Activated T-cell treated with anti-CD3 and anti-CD28 coated beads for 1 hour (primary cell): ENCODE measurements around the gene FOXQ1.
"Not testable (repeated sequence)": the region's sequence is repeated elsewhere in the genome, so short reads cannot be mapped to it uniquely, and the experiment has no call there.

ENCODE experiments used
- DNase-seq: peaks from one replicate; pipeline ENCODE4 v3.0.0-alpha.2; 2020; ENCODE audit warnings: low read depth

The FOXQ1 gene

DNA sequence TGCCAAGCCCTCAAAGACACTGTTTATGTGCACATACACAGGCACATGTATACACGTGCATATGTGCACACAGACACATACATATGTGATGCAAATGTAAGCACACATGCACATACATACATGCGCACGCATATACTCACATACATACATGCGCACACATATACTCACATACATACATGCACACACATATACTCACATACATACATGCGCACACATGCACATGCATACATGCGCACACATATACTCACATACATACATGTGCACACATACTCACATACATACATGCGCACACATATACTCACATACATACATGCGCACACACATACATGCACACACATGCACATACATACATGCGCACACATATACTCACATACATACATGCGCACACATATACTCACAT, 20.5 kb upstream of the FOXQ1 start:
- no peak for DNase-seq

- DNase-seq = no peak
Measured at GRCh38 chr6:1295420-1295819, 16.5 kb upstream of the FOXQ1 start.

GRCh38 chr6:1296079-1296478, 15.8 kb upstream of the FOXQ1 start:
- DNase-seq = no peak

- no peak for DNase-seq
Measured at GRCh38 chr6:1296542-1296941, 15.4 kb upstream of the FOXQ1 start.

DNA sequence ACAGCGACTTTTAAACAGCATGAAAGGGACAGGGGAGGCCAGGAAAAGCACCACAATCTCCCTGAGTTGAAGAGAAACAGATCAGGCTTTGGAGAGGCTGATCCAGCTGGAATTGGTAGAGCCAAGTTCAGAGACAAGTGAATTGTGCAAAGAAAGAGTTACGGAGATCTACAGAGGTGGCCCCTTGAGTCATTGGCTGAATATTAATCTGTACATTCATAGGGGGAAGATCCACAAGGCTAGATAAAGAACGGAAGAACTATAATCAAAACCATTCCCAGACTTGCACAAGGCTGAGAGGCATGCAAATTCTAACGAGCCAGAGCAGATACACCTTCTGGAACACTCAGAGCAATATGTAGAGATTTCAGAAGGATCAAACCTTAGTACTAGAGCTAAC, 14.2 kb upstream of the FOXQ1 start:
- DNase-seq = no peak

DNA sequence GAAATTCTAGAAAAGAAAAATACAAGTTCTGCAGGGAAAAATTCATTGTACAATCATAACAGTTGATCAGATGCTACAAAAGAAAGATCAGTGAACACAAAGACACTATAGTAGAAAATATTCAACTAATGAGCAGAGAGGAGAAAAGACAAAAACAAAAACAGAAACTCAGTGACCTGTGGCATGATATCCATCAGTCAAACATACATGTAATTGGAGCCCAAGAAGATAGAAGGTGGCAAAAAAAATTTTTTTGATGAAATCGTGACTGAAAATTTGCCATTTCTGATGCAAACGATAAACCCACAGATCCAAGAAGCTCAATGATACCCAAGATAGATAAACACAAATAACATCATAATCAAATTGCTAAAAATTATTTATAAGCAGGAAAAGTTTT, 13.1 kb upstream of the FOXQ1 start:
- no peak for DNase-seq

- DNase-seq = no peak
Measured at GRCh38 chr6:1306133-1306532, 5.8 kb upstream of the FOXQ1 start.

DNA sequence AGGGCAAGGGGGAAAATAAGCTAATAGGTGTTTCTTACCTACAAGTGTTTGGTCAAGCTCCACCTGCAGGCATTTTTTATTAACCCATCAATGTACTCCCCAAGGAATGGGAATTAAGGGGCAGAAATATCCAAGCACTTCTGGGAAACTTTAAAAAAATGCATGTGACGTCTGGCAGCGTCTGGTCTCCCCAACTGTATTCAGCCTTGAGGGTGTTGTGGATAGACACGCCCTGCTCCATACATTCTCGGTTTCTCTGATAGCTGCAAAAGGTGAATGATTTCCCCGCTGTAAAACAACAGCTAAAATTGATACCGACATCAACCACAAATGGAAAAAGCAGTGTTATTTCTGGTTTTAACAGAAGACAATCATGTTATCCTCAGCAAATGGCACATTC, 2.5 kb upstream of the FOXQ1 start:
- no peak for DNase-seq

GRCh38 chr6:1310628-1311399, 1.1 kb upstream of the FOXQ1 start:
- no peak for DNase-seq

DNA sequence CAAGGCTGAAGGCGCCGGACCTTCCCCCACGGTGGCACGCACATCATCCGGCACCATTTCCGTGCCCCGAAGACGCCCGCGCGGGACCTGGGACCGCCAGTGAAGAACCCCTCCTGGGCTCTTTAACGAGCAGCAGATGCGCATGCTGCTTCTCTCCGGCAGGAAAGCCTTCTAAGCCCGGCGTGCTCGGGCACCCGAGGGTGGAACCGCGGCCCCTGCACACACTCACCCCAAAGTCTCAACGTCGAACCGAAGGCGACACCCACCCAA, 240 bp downstream of the FOXQ1 start:
- no peak for DNase-seq

DNA sequence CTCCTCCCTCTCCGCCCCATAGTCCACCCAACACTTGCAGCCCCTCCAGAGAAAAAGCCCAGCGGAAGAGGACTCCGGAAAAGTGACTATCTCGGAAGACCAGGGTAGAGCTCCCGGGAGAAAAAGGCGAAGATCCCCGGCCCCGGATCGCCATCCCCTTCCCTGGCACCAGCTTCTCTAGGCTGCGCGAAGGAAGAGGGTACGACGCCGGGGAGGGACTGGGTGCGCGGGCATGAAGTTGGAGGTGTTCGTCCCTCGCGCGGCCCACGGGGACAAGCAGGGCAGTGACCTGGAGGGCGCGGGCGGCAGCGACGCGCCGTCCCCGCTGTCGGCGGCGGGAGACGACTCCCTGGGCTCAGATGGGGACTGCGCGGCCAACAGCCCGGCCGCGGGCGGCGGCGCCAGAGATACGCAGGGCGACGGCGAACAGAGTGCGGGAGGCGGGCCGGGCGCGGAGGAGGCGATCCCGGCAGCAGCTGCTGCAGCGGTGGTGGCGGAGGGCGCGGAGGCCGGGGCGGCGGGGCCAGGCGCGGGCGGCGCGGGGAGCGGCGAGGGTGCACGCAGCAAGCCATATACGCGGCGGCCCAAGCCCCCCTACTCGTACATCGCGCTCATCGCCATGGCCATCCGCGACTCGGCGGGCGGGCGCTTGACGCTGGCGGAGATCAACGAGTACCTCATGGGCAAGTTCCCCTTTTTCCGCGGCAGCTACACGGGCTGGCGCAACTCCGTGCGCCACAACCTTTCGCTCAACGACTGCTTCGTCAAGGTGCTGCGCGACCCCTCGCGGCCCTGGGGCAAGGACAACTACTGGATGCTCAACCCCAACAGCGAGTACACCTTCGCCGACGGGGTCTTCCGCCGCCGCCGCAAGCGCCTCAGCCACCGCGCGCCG, 822 bp downstream of the FOXQ1 start:
- no peak for DNase-seq

DNA sequence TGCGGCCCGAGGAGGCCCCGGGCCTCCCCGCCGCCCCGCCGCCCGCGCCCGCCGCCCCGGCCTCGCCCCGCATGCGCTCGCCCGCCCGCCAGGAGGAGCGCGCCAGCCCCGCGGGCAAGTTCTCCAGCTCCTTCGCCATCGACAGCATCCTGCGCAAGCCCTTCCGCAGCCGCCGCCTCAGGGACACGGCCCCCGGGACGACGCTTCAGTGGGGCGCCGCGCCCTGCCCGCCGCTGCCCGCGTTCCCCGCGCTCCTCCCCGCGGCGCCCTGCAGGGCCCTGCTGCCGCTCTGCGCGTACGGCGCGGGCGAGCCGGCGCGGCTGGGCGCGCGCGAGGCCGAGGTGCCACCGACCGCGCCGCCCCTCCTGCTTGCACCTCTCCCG, 1.5 kb downstream of the FOXQ1 start:
- no peak for DNase-seq

DNA sequence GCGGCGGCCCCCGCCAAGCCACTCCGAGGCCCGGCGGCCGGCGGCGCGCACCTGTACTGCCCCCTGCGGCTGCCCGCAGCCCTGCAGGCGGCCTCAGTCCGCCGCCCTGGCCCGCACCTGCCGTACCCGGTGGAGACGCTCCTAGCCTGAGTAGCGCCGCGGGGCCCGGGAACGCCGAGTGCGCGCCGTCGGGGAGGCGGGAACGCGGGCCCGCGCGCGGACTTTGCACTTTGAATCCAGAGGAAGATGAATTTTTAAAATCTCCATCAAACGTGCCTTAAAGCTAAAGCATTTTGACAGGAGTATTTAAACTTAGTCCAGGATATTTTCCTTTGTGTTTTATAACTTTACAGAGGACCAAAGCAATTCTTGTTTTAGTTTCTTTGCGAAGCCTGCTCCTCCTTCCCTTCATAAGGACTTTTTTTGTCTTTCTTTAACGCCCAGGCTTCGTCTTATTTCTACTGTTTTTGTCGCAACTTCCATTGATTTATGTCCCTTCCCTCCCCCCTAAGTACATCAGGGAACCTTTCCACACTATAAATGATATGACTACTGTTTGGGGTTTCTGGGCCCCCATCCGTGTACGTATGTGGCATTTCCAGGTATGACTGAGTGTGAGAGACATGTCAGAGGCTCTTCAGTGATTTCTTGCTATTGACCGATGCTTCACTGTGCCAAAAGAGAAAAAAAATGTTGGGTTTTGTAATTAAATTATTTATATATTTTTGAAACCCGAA, 2.0 kb downstream of the FOXQ1 start:
- DNase-seq = no peak

GRCh38 chr6:1314617-1315016, 2.7 kb downstream of the FOXQ1 start:
- no peak for DNase-seq

GRCh38 chr6:1315201-1315559, 3.3 kb downstream of the FOXQ1 start:
- DNase-seq = no peak

- DNase-seq = no peak
Measured at GRCh38 chr6:1315560-1316386, 3.9 kb downstream of the FOXQ1 start.

DNA sequence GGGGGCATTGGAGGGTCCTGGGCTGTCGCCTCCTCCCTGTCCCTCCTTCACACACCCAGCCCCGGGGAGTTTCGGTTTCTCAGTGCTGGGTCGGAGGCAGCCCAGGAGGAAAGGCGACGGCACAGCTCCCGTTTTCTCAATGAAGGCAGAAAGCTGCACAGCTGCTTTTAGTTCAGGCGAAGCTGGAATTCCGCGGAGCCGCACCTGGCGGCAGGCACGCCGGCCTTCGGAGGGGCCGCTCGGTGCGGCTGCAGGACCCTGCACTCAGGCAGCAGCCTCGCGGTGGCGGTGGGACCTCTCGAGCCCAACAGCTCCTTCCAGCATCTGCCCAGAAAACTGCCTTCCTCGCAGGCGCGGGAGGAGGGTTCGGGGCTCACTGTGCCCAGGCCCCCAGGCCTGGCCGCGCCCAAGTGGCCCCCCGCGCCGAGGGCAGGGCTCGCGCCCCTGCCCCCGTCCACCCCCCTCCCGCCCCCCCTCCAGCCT, 4.6 kb downstream of the FOXQ1 start:
- no peak for DNase-seq

- no peak for DNase-seq
Measured at GRCh38 chr6:1317302-1317815, 5.5 kb downstream of the FOXQ1 start.

DNA sequence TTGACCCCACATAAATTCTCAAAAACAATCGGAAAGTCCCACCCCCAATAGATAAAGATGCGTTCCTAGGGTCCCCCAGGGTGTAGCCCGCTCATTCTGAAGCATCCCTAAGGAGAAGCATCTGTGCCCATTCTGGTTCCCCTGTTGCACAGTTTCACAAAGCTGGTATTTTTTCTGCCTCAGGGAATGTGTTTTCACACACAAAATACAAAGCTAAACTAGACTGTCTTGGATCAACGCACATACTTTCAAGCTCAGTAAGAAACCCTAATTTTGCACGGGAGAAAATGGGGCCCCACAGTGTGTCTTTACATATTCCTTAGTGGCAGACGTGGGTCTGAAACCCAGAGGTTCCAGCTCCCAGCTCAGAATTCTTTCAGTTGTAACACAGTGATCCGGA, 6.1 kb downstream of the FOXQ1 start:
- DNase-seq = no peak

GRCh38 chr6:1318584-1318983, 6.7 kb downstream of the FOXQ1 start:
- DNase-seq = not testable (repeated sequence)

DNA sequence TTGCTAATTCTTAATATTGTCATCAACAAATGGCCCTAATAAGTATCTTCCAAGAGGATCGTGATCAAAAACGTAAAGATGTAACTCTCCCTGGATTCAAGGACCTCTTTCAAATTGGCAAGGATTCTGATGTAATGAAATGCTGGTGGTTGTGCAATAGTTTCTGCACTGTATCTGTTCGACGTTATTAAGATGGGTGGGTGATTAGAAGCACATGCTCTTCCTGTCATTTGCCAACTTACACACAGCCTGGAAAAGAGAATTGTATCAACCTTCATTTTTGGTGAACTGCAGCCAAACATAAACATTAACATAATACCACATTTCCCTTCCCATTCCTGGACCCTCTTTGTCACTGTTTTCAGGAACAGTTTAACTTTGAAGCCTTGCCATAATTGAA, 9.8 kb downstream of the FOXQ1 start:
- no peak for DNase-seq

DNA sequence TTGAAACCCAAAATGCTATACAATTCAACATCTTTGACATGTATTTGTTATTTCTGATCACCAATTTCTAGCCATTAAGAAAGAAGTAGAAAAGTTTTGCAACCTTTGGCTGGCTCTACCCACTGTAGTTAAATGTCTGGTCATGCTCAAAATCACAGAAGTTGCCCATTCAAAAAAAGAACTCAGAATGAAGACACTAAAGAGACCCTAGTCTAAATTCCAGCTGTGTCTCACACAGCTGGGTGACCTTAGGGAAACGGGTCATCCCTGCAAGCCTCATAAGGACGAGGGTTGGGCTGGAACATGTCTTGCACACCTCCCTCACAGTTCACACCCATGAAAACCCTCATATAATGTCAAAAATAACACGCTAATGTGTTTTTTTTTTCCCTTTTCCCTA, 10.3 kb downstream of the FOXQ1 start:
- no peak for DNase-seq
